ENCODE measurements around the gene MAML2.
A peak's percentile ranks its signal among the peaks of the same experiment; 100 is the strongest.

Gene MAML2

GRCh38 chr11:96232132-96232531 lies 110.9 kb downstream of the MAML2 start:
- no peak for DNase-seq

- no peak for DNase-seq
Observed at GRCh38 chr11:96230686-96231085, 112.3 kb downstream of the MAML2 start.

- no peak for DNase-seq
Observed at GRCh38 chr11:96229354-96229977, 113.5 kb downstream of the MAML2 start.

DNA sequence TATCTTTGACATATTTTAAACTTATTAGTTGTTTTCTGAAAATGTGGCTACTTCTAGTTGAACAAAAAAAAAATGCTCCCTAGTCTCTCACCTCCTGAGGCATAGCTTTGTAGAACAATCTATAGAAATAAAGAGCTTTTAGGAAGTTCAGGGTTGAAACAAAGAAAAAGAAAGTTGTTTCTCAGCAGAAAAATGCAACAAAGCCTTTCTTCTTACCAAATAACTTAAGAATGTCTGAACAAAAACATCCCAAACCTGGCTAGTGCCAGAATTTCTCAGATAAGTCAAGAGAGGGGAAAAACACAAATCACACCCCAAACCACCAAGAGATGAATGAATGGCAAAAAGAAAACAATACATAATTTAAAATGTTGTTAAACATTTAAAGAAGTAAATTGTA lies 114.1 kb downstream of the MAML2 start:
- DNase-seq = no peak

DNA sequence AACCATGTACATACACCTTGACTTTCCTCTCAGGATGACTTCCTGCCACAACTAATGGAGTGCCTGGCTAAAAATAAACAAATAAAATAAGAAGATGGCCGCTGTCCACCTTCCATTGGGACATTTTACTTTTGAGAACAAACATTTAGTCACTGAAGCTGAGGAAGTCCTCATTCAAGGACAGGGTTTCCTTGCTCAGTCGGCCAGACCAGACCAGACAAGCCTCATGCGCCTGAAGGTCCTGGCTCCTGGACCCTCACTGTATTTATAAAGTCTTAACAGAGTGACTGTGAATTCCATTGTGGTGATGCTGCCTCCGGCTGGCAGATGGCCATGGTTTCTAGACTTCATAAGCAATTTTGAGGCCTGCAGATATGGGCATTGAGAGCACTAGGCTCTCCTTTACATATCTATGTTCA lies 114.5 kb downstream of the MAML2 start:
- DNase-seq = peak; percentile 88

GRCh38 chr11:96227244-96227643 lies 115.8 kb downstream of the MAML2 start:
- no peak for DNase-seq

DNA sequence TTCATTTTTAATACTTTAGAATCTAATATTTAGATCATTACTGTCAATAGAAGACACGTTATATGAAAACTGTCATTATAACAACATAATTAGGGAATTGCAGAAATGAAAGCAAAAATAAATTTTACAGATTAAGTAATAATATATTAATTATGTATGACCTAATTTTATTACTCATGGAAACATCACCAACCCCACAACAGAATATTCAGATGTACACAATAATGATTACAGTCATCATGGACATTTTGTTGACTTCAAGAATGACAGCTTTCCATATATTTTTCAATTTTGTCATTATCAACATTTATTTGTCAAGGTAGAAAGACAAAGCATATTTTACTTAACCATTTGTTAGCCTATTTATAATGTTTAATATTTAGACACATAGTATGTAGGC lies 119.9 kb downstream of the MAML2 start:
- no peak for DNase-seq

- DNase-seq = no peak
Observed at GRCh38 chr11:96222102-96222501, 120.9 kb downstream of the MAML2 start.

- no peak for DNase-seq
Observed at GRCh38 chr11:96221244-96222070, 121.5 kb downstream of the MAML2 start.

DNA sequence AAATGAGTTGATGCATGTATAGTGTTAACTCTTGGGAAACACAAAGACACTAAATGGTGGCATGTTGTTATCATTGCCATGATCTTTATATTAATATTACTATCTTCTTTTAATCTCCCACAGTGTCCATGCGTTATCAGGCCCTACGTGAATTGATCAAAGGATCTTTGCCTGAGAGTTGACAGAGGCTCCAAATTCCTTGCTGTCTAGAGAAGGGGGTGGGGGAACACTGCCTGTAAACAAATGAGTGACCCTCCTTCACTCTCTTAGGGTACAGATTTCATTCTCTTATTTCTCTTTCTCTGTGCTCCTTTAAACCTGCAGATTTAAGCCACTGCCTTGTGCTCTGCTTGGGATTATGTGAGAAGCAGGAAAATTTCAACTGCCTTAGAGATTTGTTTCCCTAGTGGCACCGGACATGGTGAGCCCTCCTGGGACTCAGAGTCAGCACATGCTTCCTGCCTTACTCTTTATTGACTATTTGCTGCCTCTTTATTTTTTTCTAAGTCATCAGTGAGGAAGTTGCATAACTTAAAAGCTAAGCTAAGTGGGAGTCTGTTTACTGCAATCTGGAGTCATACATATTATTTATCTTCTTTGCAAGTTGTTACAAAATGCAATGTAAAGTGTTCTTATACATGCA lies 122.9 kb downstream of the MAML2 start:
- DNase-seq = peak; percentile 17

GRCh38 chr11:96218901-96219300 lies 124.1 kb downstream of the MAML2 start:
- no peak for DNase-seq

DNA sequence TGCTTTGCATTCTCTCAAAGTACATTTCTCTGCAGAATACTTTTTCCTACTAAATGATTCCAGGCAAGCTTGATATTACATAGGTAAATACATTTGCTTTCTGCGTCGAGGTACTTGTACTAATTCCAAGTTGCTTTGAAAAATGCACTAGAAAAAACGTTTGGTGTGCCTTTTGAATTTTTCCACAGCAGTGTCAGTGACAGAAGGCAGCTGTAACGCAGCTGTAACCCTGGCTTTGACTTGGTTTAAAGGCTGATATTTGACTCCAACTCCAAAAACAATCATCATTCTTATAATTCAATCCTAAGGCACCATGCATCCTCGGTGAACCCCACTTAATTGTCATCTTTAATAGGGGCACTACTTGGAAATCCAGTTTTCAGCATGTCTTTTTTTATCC lies 125.0 kb downstream of the MAML2 start:
- no peak for DNase-seq

GRCh38 chr11:96217206-96217605 lies 125.8 kb downstream of the MAML2 start:
- DNase-seq = no peak

- no peak for DNase-seq
Observed at GRCh38 chr11:96215826-96216225, 127.2 kb downstream of the MAML2 start.

- peak; percentile 57 for DNase-seq
Observed at GRCh38 chr11:96215110-96215782, 127.7 kb downstream of the MAML2 start.

DNA sequence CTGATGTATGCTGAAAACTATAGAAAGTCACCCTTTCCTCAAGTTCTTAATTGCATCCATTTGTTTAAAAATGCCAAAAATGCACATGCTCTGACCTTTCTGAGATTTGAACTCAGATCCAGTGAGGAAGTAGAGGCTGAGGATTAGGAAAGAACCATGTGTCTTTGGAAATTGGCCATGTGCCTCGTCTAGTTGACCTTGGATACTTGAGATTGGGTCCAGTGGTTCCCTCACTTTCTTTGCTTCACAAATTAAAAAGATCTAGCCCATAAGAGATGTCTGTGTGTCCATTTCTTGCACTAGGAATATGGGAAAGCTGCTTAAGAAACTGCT lies 128.3 kb downstream of the MAML2 start:
- no peak for DNase-seq

GRCh38 chr11:96213500-96213899 lies 129.5 kb downstream of the MAML2 start:
- DNase-seq = no peak

DNA sequence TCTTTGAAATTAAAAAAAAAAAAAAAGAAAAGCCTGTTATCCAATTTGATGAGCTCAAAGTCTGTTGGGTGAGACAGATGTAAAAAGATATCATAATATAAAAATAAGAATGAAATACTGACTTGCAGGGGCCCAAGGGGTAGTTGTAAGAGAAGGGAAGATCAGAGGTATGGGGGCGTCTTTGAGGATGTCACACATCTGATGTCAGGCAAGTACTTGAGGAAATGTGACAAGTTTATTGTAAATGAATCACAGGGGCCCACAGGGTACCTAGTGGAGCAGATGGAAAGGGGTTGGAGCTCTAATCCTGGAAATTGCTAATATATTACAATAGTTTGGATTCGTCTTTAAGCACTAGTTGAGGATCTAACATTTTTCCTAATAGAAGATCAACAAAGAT lies 131.6 kb downstream of the MAML2 start:
- DNase-seq = no peak

DNA sequence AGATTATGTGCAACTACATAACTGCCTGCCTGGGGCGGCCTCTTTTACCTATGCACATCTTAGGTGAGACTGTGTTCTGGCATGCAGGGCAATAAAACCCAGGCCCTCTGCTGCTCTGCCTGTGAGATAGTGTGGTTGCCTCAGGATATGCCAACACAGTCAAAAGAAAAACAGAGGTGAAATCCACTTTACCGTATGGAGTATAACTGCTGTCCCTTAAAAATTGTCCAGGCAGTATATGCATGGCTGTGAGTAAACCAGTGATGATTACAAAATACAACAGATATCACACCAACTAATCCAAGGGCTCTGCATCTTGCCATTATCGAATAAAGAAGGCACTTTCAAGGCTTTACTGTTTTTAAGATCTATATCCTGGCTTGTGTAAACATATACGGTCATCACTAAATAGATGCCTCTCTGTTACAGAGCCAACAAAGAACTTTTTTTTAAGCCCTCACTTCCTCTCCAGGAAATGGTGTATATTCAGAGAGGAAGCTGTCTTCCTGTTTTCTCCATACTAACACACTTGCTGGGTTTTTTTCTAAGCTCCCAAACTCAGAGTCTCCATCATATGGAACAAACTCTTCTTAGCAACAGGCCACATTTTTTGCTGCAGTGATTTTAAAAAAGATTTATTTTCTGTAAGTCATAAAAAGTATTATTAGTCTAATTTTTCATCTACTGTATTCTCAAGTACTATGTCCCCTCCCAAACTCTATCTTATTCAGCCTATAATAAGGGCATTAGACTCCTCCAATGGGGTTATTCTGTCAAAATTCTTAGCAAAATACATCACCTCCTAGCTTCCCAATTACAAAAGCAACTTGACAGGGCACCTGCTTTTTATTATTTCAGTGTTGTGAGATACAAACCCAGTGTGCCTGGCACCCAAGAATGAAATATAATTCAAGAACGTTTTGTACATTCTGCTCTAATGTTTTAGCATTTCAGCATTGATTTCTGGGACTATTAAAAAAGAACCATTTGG lies 135.2 kb downstream of the MAML2 start:
- DNase-seq = no peak

- no peak for DNase-seq
Observed at GRCh38 chr11:96206955-96207354, 136.0 kb downstream of the MAML2 start.

GRCh38 chr11:96205460-96205809 lies 137.6 kb downstream of the MAML2 start:
- no peak for DNase-seq

DNA sequence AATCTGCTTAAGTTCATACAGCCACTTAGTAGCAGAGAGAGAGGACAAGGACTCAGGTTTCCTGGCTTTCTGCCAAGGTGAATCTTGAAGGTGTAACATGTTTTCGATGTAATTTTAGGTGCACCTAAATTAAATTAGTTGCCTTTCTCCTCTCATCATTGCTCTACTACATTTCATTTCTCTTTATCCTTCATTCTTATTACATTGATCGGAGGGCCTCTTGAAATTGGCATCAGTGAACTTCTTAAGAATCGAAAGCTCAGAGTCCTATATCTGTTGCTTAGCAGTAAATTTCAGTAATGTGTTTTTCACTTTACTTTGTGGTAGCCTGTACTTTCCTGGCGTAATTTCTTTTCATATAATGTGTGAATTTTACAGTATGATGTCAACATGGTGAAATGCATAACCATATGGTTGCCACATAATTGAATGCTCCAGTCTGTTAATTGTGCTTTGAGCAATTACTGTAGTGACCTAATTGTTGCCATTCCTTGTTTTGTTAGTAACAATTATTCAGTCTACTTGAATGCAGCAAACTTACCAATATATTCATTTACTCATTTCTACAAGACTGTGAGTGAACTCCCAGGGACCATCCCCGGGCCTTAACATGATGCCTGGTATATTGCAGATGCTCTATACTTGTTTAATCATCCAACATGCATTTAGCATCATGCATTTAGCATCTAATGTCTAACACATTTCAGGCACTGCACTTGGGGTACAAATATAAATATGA lies 138.1 kb downstream of the MAML2 start:
- no peak for DNase-seq
